ENCODE results near the gene MRPL24.

MRPL24 gene

GRCh38 chr1:156689953-156690674, 50.8 kb downstream of the MRPL24 start:
- DNase-seq = peak; percentile 41

GRCh38 chr1:156689035-156689952, 51.6 kb downstream of the MRPL24 start:
- peak; percentile 89 for DNase-seq
